Activated naive CD4-positive, alpha-beta T cell (primary cell): ENCODE data around the gene GPR161.

Experiments used
- DNase-seq, 4 experiments: peaks; one replicate each; lab custom pipeline; 2025; lab: John Stamatoyannopoulos, UW

GPR161 gene

GRCh38 chr1:168146626-168147025, 9.9 kb upstream of the GPR161 start:
- no peak for DNase-seq

GRCh38 chr1:168146160-168146539, 9.4 kb upstream of the GPR161 start:
- DNase-seq: no peak

- DNase-seq: peak; percentile 62 to 84 (median 82)
Observed at GRCh38 chr1:168145184-168146159, 8.7 kb upstream of the GPR161 start.

- no peak for DNase-seq
Observed at GRCh38 chr1:168141871-168142385, 5.2 kb upstream of the GPR161 start.

- DNase-seq: no peak
Observed at GRCh38 chr1:168139070-168139469, 2.3 kb upstream of the GPR161 start.

- no peak for DNase-seq
Observed at GRCh38 chr1:168138134-168138533, 1.4 kb upstream of the GPR161 start.

GRCh38 chr1:168137515-168137821, 738 bp upstream of the GPR161 start:
- no peak for DNase-seq

- DNase-seq: no peak
Observed at GRCh38 chr1:168135921-168136708, 615 bp downstream of the GPR161 start.

- DNase-seq: no peak
Observed at GRCh38 chr1:168135116-168135920, 1.4 kb downstream of the GPR161 start.

GRCh38 chr1:168134642-168135041, 2.1 kb downstream of the GPR161 start:
- DNase-seq: no peak

GRCh38 chr1:168134132-168134531, 2.6 kb downstream of the GPR161 start:
- no peak for DNase-seq

- no peak for DNase-seq
Observed at GRCh38 chr1:168129933-168130332, 6.8 kb downstream of the GPR161 start.

GRCh38 chr1:168127503-168127902, 9.2 kb downstream of the GPR161 start:
- DNase-seq: no peak

GRCh38 chr1:168125051-168125450, 11.7 kb downstream of the GPR161 start:
- DNase-seq: no peak

- no peak for DNase-seq
Observed at GRCh38 chr1:168121401-168122011, 15.2 kb downstream of the GPR161 start.

GRCh38 chr1:168119750-168120149, 17.0 kb downstream of the GPR161 start:
- no peak for DNase-seq

GRCh38 chr1:168116327-168116799, 20.4 kb downstream of the GPR161 start:
- no peak for DNase-seq

GRCh38 chr1:168114845-168115244, 21.9 kb downstream of the GPR161 start:
- no peak for DNase-seq

- DNase-seq: peak in 1 of 4 experiments; percentile 40
Observed at GRCh38 chr1:168112673-168113305, 23.9 kb downstream of the GPR161 start.

GRCh38 chr1:168110896-168111545, 25.7 kb downstream of the GPR161 start:
- DNase-seq: no peak
